GM23338 (cell line): ENCODE results near the gene NFXL1. TPM values are rescaled to one million over a fixed set of nuclear protein-coding genes. Genes with fewer than 3 reads are reported as not detected.

Experiments used
- ATAC-seq: fragments of 200-7000 bp; cut with Tn5 transposase; 3 replicates; pipeline ENCODE4 v1.9.1; 2020
- DNase-seq: peaks from one replicate; pipeline ENCODE4 v3.0.0-alpha.2; 2015; ENCODE audit warnings: low spot score
- H2AFZ ChIP-seq: fragments of 200-600 bp; sonication (generic); 2 replicates; pipeline ENCODE4 v1.8.0; 2016; ENCODE audit warnings: antibody characterized with exemption, mild to moderate bottlenecking, moderate library complexity
- H3F3A ChIP-seq: fragments of 200-600 bp; sonication (generic); replicated peaks from 2 replicates; pipeline ENCODE4 v1.8.0; 2017; ENCODE audit warnings: antibody characterized with exemption, mixed run types, low read depth
- H3K27ac ChIP-seq: fragments of 200-600 bp; sonication (generic); 2 replicates; pipeline ENCODE4 v1.6.1; 2016; ENCODE audit warnings: low read depth
- H3K27me3 ChIP-seq: fragments of 200-600 bp; sonication (generic); 2 replicates; pipeline ENCODE4 v1.8.0; 2016; ENCODE audit warnings: mild to moderate bottlenecking, mixed run types, moderate library complexity; ENCODE audit not compliant: insufficient read depth
- H3K36me3 ChIP-seq: fragments of 200-600 bp; sonication (generic); 2 replicates; pipeline ENCODE4 v1.8.0; 2016; ENCODE audit warnings: mild to moderate bottlenecking; ENCODE audit not compliant: insufficient read depth
- H3K4me1 ChIP-seq: fragments of 200-600 bp; sonication (generic); 2 replicates; pipeline ENCODE4 v1.8.0; 2016; ENCODE audit warnings: mild to moderate bottlenecking, moderate library complexity; ENCODE audit not compliant: insufficient read depth
- H3K4me2 ChIP-seq: fragments of 200-600 bp; sonication (generic); 2 replicates; pipeline ENCODE4 v1.7.1; 2017; ENCODE audit warnings: mixed run types
- H3K4me3 ChIP-seq: fragments of 200-600 bp; sonication (generic); 2 replicates; pipeline ENCODE4 v1.6.1; 2016; ENCODE audit warnings: mixed run types
- H3K79me2 ChIP-seq: fragments of 200-600 bp; sonication (generic); replicated peaks from 2 replicates; pipeline ENCODE4 v1.8.0; 2017; ENCODE audit warnings: mild to moderate bottlenecking; ENCODE audit not compliant: insufficient read depth
- H3K9me2 ChIP-seq: fragments of 200-600 bp; sonication (generic); 2 replicates; pipeline ENCODE4 v1.8.0; 2017; ENCODE audit not compliant: insufficient read depth
- H4K20me1 ChIP-seq: fragments of 200-600 bp; sonication (generic); replicated peaks from 2 replicates; pipeline ENCODE4 v1.8.0; 2017; ENCODE audit warnings: mild to moderate bottlenecking; ENCODE audit not compliant: insufficient read depth
- H3K27ac Mint-ChIP-seq: 2 replicates; pipeline ENCODE4 v1.8.0; 2020; ENCODE audit warnings: inconsistent platforms, mild to moderate bottlenecking, moderate library complexity, mixed read lengths
- H3K27me3 Mint-ChIP-seq: 3 replicates; pipeline ENCODE4 v1.8.0; 2022; ENCODE audit warnings: low read depth, mild to moderate bottlenecking, moderate library complexity, mixed read lengths, inconsistent platforms; ENCODE audit not compliant: insufficient read depth, poor library complexity
- H3K36me3 Mint-ChIP-seq: 3 replicates; pipeline ENCODE4 v1.8.0; 2021; ENCODE audit warnings: low read depth, mild to moderate bottlenecking, inconsistent platforms, moderate library complexity, mixed read lengths
- H3K4me1 Mint-ChIP-seq: 3 replicates; pipeline ENCODE4 v1.8.0; 2020; ENCODE audit warnings: mild to moderate bottlenecking, inconsistent platforms, mixed read lengths
- H3K4me3 Mint-ChIP-seq: 3 replicates; pipeline ENCODE4 v1.8.0; 2021; ENCODE audit warnings: moderate library complexity, mild to moderate bottlenecking, inconsistent platforms, mixed read lengths
- H3K9me3 Mint-ChIP-seq: 3 replicates; pipeline ENCODE4 v1.8.0; 2020; ENCODE audit warnings: moderate library complexity, mild to moderate bottlenecking, inconsistent platforms, mixed read lengths
- CTCF ChIP-seq, 2 experiments: fragments of 200-600 bp in 1 of 2; sonication (generic) in 1 of 2; conservative IDR thresholded peaks; 2 replicates each; pipeline versions ENCODE4 v1.5.1 to v1.6.1; 2016 to 2017; ENCODE audit warnings: antibody characterized with exemption in 2 of 2, low read depth in 2 of 2, mild to moderate bottlenecking in 2 of 2, moderate library complexity in 1 of 2
- ZNF114 ChIP-seq: fragments of 250-450 bp; sonication (Bioruptor Pico); IDR thresholded peaks from 2 replicates; pipeline ENCODE4 v1.5.0; 2020; ENCODE audit warnings: mild to moderate bottlenecking, moderate library complexity
- ZNF331 ChIP-seq: fragments of 250-450 bp; sonication (Bioruptor Pico); IDR thresholded peaks from 2 replicates; pipeline ENCODE4 v1.5.0; 2020; ENCODE audit warnings: low read depth, mild to moderate bottlenecking, moderate library complexity
- polyA plus RNA-seq: library from polyadenylated mRNA; unstranded; fragments of >200 nt; fragmentation: Nextera tagmentation; extraction: Ambion mirVana; gene quantifications from 2 replicates; pipeline ENCODE4 v1.2.1, GENCODE V29; 2016
- total RNA-seq: library from RNA; depleted of rRNA; stranded (reverse); fragments of >200 nt; shearing (Covaris generic); gene quantifications from 2 replicates; pipeline ENCODE4 v1.2.3, GENCODE V29; 2014
- TF ChIP-seq, protein P1 (sequence below): fragments of 250-450 bp; sonication (Bioruptor Pico); IDR thresholded peaks from 2 replicates; pipeline ENCODE4 v1.5.0; 2020; ENCODE audit warnings: mild to moderate bottlenecking, moderate library complexity

Gene NFXL1
- total and polyA plus RNA-seq, 2 experiments from 2014 or later, result 19.4 to 31.7 TPM

DNA sequence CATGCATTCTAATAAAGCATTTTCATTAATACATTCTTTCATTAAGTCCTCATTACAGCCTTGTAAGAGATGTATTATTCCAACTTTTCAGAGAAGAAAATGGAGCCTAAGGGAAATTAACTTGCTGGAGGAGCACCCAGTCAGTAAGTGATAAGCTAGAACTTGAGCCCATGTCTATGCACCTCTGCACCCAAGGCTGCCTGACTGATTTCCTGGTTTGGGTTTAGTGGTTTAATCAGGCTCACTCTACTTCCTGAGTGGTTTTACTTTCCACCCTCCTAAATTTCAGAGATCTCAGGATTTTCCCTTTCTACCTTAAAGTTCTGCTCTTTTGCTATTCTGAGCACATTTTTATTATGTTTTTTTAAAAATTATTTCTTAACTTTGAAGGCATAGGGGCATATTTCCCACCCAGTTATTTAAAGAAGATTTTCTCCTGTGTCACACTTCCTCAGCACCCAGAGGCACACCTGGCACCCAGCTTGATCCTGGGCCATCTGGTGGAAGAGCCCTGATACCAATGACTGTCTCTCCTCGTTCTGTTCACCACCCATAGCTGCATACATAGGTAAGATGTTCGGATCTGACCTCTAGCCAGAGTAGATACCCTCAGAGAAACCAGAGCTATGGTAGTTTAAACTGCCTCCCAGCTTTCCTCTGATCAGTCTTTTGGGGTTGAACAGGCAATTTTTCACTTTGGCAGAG is 86.9 kb downstream of the NFXL1 start (continued):
- TF ChIP-seq, protein P1, sequence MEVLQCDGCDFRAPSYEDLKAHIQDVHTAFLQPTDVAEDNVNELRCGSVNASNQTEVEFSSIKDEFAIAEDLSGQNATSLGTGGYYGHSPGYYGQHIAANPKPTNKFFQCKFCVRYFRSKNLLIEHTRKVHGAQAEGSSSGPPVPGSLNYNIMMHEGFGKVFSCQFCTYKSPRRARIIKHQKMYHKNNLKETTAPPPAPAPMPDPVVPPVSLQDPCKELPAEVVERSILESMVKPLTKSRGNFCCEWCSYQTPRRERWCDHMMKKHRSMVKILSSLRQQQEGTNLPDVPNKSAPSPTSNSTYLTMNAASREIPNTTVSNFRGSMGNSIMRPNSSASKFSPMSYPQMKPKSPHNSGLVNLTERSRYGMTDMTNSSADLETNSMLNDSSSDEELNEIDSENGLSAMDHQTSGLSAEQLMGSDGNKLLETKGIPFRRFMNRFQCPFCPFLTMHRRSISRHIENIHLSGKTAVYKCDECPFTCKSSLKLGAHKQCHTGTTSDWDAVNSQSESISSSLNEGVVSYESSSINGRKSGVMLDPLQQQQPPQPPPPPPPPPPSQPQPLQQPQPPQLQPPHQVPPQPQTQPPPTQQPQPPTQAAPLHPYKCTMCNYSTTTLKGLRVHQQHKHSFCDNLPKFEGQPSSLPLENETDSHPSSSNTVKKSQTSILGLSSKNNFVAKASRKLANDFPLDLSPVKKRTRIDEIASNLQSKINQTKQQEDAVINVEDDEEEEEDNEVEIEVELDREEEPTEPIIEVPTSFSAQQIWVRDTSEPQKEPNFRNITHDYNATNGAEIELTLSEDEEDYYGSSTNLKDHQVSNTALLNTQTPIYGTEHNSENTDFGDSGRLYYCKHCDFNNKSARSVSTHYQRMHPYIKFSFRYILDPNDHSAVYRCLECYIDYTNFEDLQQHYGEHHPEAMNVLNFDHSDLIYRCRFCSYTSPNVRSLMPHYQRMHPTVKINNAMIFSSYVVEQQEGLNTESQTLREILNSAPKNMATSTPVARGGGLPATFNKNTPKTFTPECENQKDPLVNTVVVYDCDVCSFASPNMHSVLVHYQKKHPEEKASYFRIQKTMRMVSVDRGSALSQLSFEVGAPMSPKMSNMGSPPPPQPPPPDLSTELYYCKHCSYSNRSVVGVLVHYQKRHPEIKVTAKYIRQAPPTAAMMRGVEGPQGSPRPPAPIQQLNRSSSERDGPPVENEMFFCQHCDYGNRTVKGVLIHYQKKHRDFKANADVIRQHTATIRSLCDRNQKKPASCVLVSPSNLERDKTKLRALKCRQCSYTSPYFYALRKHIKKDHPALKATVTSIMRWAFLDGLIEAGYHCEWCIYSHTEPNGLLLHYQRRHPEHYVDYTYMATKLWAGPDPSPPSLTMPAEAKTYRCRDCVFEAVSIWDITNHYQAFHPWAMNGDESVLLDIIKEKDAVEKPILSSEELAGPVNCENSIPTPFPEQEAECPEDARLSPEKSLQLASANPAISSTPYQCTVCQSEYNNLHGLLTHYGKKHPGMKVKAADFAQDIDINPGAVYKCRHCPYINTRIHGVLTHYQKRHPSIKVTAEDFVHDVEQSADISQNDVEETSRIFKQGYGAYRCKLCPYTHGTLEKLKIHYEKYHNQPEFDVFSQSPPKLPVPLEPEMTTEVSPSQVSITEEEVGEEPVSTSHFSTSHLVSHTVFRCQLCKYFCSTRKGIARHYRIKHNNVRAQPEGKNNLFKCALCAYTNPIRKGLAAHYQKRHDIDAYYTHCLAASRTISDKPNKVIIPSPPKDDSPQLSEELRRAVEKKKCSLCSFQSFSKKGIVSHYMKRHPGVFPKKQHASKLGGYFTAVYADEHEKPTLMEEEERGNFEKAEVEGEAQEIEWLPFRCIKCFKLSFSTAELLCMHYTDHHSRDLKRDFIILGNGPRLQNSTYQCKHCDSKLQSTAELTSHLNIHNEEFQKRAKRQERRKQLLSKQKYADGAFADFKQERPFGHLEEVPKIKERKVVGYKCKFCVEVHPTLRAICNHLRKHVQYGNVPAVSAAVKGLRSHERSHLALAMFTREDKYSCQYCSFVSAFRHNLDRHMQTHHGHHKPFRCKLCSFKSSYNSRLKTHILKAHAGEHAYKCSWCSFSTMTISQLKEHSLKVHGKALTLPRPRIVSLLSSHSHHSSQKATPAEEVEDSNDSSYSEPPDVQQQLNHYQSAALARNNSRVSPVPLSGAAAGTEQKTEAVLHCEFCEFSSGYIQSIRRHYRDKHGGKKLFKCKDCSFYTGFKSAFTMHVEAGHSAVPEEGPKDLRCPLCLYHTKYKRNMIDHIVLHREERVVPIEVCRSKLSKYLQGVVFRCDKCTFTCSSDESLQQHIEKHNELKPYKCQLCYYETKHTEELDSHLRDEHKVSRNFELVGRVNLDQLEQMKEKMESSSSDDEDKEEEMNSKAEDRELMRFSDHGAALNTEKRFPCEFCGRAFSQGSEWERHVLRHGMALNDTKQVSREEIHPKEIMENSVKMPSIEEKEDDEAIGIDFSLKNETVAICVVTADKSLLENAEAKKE (CRISPR knock-in tag), result no peak
- TF ChIP-seq ZNF331 (no peak), ZNF114 (CRISPR knock-in tag) (no peak), CTCF (conservative IDR thresholded peaks at IDR 0.05; ENCODE audit: low read depth in 2 of 2) (no peak)

DNA sequence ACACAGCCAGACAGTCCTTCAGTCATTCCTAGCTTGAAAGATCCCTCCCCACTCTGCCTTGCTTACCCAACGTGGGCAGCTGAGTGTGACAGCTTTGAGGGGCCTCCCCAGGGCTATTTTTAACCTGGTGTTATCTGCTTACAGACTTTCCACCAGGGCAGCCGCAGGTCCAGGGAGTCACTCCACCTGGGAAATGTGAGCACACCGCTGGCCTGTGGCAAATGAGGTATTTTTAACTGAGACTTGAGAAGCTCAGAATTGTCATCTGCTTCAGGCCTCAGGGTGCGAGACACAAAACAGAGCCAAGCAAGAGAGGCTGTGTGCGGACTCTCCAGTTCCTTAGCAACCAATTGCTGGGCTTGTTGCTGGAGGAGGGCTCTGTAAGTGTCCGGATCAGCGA is 89.5 kb downstream of the NFXL1 start:
- TF ChIP-seq CTCF (conservative IDR thresholded peaks at IDR 0.05; ENCODE audit: low read depth in 2 of 2), result no peak
- H3K27ac Mint-ChIP-seq, result no peak overlapping the region
- H3K9me3 Mint-ChIP-seq, result no peaks in the 10 kb centered on the region; the same call in 2 of the 3 replicates
- no peaks in the 10 kb centered on the region for H3K79me2 ChIP-seq
- no peak overlapping the region for H3K4me2 ChIP-seq
- H4K20me1 ChIP-seq, result no peaks in the 10 kb centered on the region
- H2AFZ ChIP-seq, result peak overlapping the region; percentile 80; the same call in 1 of the 2 replicates
- no peaks in the 10 kb centered on the region for H3F3A ChIP-seq
- H3K36me3 Mint-ChIP-seq, result no peaks in the 10 kb centered on the region
- peaks cover 3% of the 10 kb centered on the region; the same call in 1 of the 2 replicates for H3K9me2 ChIP-seq
- H3K4me1 Mint-ChIP-seq, result peaks cover 6% of the 10 kb centered on the region
- H3K27ac ChIP-seq, result no peak overlapping the region
- no peak overlapping the region for H3K4me3 Mint-ChIP-seq
- no peak overlapping the region for H3K4me3 ChIP-seq
- no peaks in the 10 kb centered on the region for H3K4me1 ChIP-seq
- no peaks in the 10 kb centered on the region for H3K27me3 ChIP-seq
- DNase-seq (peak; percentile 11), ATAC-seq (peak; percentile 52)
- peaks cover 2% of the 10 kb centered on the region for H3K27me3 Mint-ChIP-seq
- no peaks in the 10 kb centered on the region for H3K36me3 ChIP-seq
